Measurements from ENCODE around the gene CACFD1.
A peak's percentile ranks its signal among the peaks of the same experiment; 100 is the strongest.

CACFD1 gene

DNA sequence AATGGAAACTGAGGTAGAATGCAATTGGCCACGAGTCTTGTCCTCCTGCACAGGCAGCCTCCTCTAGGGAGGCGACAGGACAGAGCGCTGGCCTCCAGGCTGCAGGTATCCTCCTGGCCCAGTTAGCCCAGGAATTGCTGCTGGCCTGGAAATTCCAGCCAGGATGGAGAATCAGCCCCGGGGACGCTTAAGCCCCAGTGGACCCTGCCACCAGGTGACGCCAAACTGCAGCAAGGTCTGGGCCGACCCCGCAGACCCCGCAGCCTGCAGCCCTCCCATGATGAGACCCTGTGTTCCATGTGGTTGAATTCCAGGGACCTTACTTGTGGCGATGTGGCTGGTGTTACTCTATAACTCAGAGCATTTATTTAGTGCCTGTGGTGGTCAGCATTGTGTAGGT lies 7.3 kb downstream of the CACFD1 start:
- no peak for DNase-seq

DNA sequence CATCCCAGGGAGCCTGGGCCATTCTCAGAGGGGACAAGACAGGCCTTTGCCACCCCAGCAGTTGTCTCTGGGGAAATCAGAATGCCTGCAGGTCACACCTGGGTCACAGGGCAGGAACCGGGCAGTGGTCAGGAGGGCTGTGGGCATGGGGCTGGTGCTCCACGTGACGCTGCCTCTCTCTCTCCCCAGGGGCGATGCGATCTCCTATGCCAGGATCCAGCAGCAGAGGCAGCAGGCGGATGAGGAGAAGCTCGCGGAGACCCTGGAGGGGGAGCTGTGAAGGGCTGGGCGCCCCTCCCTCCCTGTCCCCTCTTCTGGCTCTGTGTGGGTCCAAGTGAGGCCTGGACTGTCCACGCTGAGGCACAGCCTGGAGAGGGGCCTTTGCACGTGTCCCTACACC lies 8.6 kb downstream of the CACFD1 start:
- no peak for DNase-seq

GRCh38 chr9:133468777-133469421 lies 9.1 kb downstream of the CACFD1 start:
- DNase-seq, result no peak

DNA sequence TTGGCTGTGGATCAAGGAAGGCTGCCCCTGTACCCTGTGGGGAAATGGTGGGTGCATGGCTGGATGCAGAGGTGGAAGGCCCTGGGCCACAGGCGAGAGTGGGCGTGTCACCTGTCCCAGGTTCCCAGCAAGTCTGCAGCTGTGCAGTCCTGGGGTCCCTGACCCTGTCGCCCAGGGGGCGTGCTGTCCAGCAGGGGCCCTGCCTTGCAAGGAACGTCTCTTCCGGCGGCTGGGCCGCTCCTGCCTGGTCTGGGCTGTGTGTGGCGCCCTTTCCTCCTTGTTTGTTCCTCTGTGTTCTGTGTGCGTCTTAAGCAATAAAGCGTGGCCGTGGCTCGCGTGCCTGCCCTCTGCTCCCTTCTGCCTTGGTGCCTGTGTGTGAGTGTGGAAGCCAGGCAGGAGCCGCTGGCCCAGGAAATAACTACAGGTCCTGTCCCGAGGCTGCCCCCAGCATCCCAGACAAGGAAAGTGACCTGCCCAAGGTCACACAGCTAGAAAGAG lies 10.7 kb downstream of the CACFD1 start:
- no peak for DNase-seq

DNA sequence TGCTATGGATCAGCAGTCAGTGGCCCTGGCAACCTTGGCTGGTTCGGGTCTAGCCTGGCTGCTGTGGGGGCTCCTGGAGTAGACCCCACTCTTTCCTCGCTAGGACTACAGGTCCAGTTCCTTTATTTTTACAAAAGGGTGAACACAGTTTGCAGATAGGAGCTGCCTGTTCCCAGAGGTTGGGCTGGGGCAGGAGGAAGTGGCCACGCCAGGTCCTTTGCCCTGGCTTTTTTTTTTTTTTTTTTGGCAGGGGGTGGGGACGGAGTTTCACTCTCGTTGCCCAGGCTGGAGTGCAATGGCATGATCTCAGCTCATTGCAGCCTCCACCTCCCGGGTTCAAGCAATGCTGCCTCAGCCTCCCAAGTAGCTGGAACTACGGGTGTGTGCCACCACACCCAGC lies 11.2 kb downstream of the CACFD1 start:
- no peak for DNase-seq

DNA sequence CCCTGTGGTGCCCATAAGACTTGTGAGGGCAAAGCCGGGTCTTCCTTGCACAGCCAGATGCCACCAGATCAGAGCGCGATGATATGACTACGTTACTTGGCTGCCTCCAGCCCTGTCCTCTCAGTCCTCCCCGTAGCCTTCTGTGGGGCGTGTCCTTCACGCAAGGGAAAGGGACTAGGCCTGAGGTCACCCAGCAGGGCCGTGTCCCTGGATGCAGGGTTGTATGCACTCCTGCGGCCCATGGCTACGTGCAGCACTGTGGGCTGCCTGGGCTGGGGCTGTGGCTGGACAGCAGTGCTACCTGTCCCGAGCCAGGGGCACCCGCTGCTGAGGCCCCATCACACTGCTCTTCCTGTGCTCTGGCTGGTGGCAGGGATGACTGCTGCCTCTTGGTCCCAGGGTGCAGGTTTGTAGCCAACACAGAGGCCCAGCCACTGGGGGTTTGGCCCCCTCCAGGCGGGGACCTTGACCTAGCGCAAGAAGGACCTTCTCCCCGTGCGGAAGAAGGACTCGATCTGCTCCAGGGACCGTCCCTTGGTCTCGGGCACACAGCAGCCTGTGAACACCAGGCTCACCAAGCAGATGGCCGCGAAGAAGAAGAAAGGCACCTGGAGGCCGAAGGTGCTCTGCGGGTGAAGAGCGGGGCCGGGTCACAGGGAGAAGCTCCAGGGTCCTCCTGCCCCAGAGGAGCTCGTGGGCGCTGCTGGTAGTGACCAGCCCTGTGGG lies 11.9 kb downstream of the CACFD1 start:
- DNase-seq, result no peak

DNA sequence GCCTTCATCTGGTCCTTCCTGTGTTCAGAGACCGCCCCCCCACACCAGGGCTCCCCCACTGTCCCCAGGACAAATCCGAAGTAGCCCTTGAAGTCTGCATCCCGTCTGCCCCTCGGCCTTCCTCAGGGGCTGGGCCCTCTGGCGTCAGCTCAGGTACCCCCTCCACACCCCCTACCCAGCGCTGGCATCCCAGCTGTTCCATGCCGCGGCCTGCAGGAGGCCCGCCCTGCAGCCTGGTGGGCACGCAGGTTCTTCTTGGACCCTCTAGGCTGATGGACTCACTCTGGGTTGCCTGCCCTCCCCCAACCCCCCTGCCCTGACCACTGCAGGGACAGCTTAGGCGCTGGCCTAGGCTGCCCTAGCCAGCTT lies 12.5 kb downstream of the CACFD1 start:
- DNase-seq, result no peak

DNA sequence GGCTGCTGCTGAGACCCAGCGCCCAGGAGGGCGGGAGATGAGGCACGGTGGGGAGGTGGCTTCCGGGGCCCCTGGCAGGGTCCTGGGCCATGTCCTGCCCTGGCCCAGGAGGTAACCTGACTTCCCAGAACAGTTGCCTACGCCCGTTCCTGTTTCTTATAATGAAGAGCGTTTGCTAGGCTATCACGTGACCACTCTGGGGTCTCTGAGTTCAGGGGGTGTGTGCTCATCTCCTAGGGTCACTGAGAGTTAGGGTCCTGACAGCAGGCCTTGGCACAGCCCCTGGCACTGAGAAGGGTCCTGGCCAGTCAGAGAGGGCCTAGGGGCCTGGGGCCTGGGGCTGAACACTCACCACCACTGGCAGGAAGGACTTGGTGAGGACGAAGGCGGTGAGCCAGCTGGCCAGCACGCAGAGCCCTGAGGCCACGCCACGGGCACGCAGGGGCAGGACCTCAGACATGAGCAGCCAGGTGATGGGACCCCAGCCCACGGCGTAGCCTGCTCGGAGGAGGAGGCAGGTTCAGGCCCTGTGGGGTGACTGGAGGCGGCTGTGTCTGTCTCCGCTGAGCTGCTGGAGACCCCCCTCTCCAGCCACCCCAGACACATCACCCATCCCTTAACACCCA lies 13.1 kb downstream of the CACFD1 start:
- no peak for DNase-seq

- no peak for DNase-seq
These were observed 14.0 kb downstream of the CACFD1 start for GRCh38 chr9:133473743-133474142.

GRCh38 chr9:133474215-133474614 lies 14.4 kb downstream of the CACFD1 start:
- no peak for DNase-seq

DNA sequence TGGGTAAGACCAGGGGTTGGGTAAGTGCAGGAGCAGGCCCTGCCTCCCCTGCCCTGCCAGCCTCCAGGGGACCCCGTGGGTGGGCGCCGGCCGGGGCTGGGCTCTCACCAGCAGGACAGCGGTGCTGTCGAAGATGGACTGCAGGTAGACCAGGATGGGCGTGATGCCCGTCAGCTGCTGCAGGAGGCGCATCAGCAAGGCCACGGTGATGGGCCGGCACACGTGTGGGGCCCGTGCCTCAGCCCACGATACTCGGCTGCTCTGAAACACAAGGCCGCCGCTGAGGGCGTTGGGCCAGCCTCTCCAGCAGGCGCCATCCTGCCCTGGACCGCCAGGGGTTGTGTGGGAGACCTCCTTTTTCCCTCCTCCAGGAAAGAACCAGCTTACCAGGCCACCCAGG lies 15.1 kb downstream of the CACFD1 start:
- no peak for DNase-seq

DNA sequence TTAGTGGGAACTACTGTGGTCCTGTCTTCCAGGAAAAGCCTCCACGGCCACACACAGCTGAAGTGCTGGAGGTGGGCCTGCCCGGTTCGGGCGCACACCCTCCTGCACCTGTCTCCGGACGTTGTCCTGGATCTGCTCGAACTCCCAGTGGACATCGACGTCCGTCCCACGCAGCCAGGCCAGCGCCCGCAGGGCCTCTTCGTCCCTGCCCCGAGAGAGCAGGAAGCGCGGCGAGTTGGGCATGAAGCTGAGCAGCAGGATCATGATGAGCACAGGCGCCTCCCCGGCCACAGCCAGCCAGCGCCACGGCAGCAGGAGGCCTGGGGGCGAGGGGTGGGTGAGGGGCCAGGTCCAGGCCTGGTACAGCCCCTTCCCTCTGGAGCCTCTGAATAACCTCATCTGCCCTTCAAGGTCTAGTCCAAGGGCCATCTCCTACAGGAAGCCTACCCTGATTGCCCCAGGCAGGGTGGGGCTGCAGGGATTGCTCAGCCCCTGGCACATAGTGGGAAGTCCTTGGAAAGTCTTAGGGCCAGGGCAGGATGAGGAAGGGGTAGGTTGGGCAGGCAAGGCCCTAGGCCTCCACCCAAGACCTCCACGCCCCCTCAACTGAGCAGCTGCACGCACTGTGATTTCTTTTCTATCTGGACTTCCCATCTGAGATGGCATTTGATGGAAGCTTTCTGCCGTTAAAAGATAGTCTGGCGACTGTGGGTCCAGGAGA lies 15.7 kb downstream of the CACFD1 start:
- no peak for DNase-seq

DNA sequence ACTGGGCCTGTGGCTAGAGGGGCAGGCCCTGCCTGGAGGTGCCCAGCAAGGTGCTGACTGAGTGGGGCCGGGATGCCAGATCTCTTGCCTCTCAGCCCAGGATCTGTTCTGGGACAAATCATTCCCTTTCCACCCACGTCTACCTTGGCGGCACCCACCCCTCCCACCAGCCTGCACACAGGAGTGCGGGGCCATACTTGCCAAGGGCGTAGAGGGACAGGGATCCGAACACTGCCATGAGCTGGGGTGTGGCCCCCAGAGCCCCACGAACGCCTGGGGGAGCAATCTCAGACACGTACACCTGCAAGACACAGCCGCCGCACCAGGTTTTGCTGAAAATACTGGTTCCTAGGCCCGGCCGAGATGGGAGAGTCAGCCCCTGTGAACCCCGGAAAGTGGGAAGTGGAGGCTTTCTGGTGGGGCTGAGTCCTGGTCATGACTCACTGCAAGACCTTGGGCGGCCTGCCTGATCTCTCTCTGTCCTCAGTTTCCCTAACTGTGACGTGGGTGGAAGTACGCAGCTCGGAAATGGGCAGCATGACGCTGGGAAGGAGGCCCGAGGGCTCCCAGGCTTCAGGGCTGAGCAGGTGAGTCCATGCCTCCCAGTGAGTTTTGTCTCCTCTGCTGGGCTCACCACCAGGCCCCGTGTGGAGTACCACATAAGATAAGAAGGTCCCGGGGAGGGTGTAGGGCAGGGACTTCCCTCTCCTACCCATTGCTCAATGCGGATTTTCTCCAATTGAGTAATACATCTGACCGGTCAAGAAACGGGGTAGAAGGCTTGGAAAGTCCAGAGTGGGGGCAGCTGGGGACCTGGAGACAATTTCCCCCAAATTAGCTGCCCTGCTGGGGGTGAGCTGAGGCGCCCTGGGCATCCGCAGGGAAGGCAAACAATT lies 16.5 kb downstream of the CACFD1 start:
- DNase-seq, result no peak

DNA sequence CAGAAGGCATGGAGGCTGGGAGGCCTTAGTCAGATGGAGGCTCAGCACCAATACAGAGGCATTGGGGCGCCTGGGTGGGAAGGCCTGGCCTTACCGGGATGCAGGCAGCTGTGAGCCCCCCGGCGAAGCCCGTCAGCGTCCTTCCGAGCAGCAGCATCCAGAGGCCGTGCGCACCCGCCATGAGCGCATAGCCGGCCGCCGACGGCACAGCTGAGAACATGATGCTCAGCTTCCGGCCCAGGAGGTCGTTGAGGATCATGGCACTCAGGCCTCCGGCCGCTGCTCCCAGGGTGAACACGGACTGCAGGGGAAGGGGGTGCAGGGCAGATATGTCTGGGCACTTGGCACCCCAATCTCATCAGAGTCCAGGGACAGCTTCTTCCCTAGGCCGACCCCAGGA lies 17.2 kb downstream of the CACFD1 start:
- DNase-seq, result no peak

DNA sequence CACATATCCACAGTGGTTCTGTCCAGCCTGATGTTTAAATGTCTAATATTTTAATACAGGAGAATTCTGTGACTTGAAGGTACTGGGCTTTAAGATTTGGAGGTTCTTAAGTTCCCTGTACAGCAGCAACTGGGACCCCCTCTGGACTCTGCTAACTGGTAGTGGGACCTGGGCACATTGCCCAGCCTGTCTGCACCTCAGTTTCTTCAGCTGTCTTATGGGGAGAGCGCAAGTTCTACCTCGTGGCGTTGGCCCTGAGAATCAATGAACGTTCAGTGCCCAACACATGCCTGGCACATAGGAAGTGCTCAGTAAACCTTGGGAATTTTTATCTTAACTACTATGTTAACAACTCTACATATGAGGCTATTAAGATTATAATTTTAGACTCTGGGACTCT lies 17.7 kb downstream of the CACFD1 start:
- DNase-seq, result no peak

GRCh38 chr9:133477992-133478850 lies 18.4 kb downstream of the CACFD1 start:
- DNase-seq, result no peak

DNA sequence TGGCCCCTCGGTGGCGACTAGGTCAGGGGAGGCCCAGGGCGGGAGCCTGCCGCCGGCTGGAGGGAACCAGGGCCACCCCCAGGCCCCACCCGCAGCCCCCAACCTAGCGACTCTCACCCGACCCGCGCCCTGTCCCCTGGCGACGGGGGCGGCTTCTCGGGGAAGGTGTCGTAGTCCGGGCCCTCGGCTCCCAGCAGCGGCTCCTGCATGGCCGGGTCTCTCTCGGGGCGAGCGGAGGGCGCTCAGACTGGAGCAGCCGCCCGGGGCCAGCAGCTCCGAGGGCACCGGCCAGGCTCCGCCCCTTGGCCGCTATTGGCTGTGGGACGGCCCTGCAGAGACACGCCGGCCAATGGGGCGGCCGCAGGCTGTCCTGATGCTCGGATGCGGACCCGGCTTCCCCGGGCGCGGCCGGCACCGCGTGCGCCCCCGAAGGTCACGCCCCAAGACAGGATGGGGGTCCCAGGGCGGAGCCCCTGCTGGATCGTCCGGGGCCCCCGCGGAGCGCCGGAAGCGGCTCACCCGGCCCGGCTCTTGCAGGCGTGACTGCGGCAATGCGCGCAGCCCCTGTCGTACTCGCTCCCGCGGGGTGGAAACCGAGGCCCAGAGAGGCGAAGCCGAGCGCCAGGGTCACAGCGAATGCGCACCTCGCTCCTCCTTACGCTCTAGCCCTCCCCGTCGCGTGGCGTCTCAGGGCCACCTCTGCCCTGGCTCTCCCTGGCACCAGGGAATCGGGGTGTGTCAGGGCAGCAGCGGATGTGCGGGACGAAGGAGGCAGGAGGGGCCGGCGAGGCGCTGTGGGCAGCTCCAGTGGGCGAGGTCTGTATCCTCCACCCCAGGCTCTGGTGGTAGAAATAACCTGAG lies 19.3 kb downstream of the CACFD1 start, which contains the start of gene SLC2A6:
SLC2A6 (minus strand) TSS at position 249 of the 861 bp plus-strand sequence; CDS start at position 209, 40 bp downstream.
- peak; percentile 85 for DNase-seq

GRCh38 chr9:133483611-133484010 lies 23.8 kb downstream of the CACFD1 start:
- no peak for DNase-seq

DNA sequence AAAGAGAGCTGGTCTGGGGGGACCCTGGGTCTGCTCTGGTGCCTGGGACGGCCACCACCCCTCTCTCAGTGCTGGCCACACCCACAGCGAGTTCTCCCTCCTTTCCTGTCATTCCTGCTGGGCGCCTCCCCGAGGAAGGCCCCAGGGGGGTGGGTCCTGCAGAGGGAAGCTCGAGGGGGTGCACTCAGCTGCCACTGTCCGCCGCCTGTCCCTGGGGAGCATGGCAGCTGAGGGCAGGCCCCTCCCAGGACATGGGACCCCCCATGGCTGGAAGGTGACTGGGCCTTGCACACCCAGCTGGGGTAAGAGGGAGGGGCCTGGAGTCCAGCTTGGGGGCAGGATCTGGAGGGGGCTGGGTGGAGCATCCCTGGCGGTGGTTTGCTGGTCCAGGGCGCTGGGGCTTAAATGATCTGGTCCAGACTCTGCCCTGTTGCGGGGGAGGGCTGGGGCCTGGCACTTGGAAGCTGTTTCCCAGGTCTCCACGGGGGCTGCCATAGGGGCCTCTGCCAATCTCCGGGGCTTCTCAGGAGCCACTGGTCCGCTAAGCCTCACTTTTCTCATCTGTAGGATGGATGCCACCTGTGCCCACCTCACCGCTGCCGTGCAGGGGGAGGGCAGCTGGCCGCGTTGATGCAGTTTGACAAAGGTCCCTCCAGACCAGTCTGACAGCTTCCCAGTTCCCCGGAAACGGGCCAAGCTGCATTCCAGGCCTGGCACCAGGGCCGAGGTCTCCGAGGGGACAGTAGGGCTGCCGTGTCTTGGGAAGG lies 25.1 kb downstream of the CACFD1 start:
- DNase-seq, result no peak
